ENCODE measurements around the gene TPRG1. TPM values are rescaled to one million over a fixed set of nuclear protein-coding genes. Genes with fewer than 3 reads are reported as not detected.

TPRG1 gene
- total and polyA plus RNA-seq, 9 of the 15 experiments (the other 6 are each of a cell fraction or from before 2014, with no cell fraction given) = 0.01 TPM; not detected in 8

GRCh38 chr3:189270248-189270832 is 98.6 kb downstream of the TPRG1 start:
- 0% methylated on average over 5 of the region's 5 CpGs for WGBS (ENCODE audit: insufficient coverage, low coverage, missing lambda C conversion rate)

More at GRCh38 chr3:189270248-189270832, 98.6 kb downstream of the TPRG1 start:
- in situ Hi-C loops (cut with MboI) (no loop called here), intact Hi-C loops (cut with micrococcal nuclease) (no loop called here)
- BruUV-seq (replicated peaks) = no TSS peak
- no peak for FAIRE-seq
- no peak overlapping the region for H3K4me2 ChIP-seq (ENCODE audit: insufficient read depth, low read length)
- no peaks in the 10 kb centered on the region for H4K20me1 ChIP-seq (replicated peaks; ENCODE audit: control insufficient read depth, insufficient read depth, low read length)
- no peak overlapping the region for H2AFZ ChIP-seq (ENCODE audit: low read depth, low read length)
- ChIA-PET POLR2A (no interaction called here), CTCF (ENCODE audit: low intra/inter-chr PET ratio) (no interaction called here)
- H3K27ac ChIP-seq (ENCODE audit: extremely low read depth, low read depth, low read length) = no peak overlapping the region
- TF ChIP-seq FOXK1 (CRISPR knock-in tag; IDR thresholded peaks at IDR 0.05; ENCODE audit: borderline replicate concordance) (no peak), ELF4 (CRISPR knock-in tag; IDR thresholded peaks at IDR 0.05) (no peak), BRF1 (IDR thresholded peaks at IDR 0.05; ENCODE audit: borderline replicate concordance, extremely low read depth, insufficient read length) (no peak), GTF2A2 (tag; IDR thresholded peaks at IDR 0.05) (no peak), NFYB (IDR thresholded peaks at IDR 0.05; ENCODE audit: extremely low read depth, insufficient read length) (no peak), BHLHE40 (IDR thresholded peaks at IDR 0.05; ENCODE audit: low read length) (no peak), RBM14 (IDR thresholded peaks at IDR 0.05; ENCODE audit: borderline replicate concordance, insufficient read depth, low read depth, low read length) (no peak), FOXM1 (IDR thresholded peaks at IDR 0.05; ENCODE audit: low read depth) (no peak), FOXM1 (CRISPR knock-in tag; IDR thresholded peaks at IDR 0.05; ENCODE audit: low read depth) (no peak), TCFL5 (CRISPR knock-in tag; conservative IDR thresholded peaks at IDR 0.05) (no peak), SRSF7 (optimal IDR thresholded peaks at IDR 0.05; ENCODE audit: low read depth, low read length) (no peak), ZNF75A (CRISPR knock-in tag; IDR thresholded peaks at IDR 0.05) (no peak), POLR2H (tag; IDR thresholded peaks at IDR 0.05; ENCODE audit: low read depth) (no peak), ZBTB8A (IDR thresholded peaks at IDR 0.05; ENCODE audit: partially characterized antibody) (no peak), ZNF175 (CRISPR knock-in tag; IDR thresholded peaks at IDR 0.05; ENCODE audit: low read depth) (no peak), EZH2 (IDR thresholded peaks at IDR 0.05; ENCODE audit: borderline replicate concordance, low read depth, low read length) (no peak), CTBP1 (IDR thresholded peaks at IDR 0.05; ENCODE audit: borderline replicate concordance) (no peak), NFIC (IDR thresholded peaks at IDR 0.05) (no peak)
- TF ChIP-seq, protein P1, sequence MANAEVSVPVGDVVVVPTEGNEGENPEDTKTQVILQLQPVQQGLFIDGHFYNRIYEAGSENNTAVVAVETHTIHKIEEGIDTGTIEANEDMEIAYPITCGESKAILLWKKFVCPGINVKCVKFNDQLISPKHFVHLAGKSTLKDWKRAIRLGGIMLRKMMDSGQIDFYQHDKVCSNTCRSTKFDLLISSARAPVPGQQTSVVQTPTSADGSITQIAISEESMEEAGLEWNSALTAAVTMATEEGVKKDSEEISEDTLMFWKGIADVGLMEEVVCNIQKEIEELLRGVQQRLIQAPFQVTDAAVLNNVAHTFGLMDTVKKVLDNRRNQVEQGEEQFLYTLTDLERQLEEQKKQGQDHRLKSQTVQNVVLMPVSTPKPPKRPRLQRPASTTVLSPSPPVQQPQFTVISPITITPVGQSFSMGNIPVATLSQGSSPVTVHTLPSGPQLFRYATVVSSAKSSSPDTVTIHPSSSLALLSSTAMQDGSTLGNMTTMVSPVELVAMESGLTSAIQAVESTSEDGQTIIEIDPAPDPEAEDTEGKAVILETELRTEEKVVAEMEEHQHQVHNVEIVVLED (CRISPR knock-in tag; IDR thresholded peaks at IDR 0.05) = no peak
- TF ChIP-seq, protein P2, sequence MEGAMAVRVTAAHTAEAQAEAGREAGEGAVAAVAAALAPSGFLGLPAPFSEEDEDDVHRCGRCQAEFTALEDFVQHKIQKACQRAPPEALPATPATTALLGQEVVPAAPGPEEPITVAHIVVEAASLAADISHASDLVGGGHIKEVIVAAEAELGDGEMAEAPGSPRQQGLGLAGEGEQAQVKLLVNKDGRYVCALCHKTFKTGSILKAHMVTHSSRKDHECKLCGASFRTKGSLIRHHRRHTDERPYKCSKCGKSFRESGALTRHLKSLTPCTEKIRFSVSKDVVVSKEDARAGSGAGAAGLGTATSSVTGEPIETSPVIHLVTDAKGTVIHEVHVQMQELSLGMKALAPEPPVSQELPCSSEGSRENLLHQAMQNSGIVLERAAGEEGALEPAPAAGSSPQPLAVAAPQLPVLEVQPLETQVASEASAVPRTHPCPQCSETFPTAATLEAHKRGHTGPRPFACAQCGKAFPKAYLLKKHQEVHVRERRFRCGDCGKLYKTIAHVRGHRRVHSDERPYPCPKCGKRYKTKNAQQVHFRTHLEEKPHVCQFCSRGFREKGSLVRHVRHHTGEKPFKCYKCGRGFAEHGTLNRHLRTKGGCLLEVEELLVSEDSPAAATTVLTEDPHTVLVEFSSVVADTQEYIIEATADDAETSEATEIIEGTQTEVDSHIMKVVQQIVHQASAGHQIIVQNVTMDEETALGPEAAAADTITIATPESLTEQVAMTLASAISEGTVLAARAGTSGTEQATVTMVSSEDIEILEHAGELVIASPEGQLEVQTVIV (CRISPR knock-in tag; IDR thresholded peaks at IDR 0.05; ENCODE audit: borderline replicate concordance) = no peak
- H3K27me3 ChIP-seq (ENCODE audit: control insufficient read depth in 2 of 2, insufficient read depth in 2 of 2, low read length in 2 of 2) = no peaks in the 10 kb centered on the region
- H3K4me3 ChIP-seq = no peak overlapping the region
- no peaks in the 10 kb centered on the region for H3K9me1 ChIP-seq (ENCODE audit: control insufficient read depth, insufficient read depth, low read length)
- no peak for DNase-seq (ENCODE audit: extremely low read depth in 1 of 4, low spot score in 3 of 4)
- H3K9ac ChIP-seq (ENCODE audit: insufficient read depth in 1 of 2, low read depth in 2 of 2, low read length in 2 of 2) = no peak overlapping the region
- H3K36me3 ChIP-seq (ENCODE audit: control insufficient read depth, insufficient read depth, low read length) = no peaks in the 10 kb centered on the region
- H3K4me1 ChIP-seq (replicated peaks in 1 of 2; ENCODE audit: control insufficient read depth in 2 of 2, insufficient read depth in 2 of 2, low read length in 2 of 2) = no peaks in the 10 kb centered on the region
- H3K9me3 ChIP-seq (replicated peaks; ENCODE audit: control insufficient read depth, insufficient read depth, low read depth, low read length) = no peaks in the 10 kb centered on the region; the same call in 1 of the 2 replicates
- no peaks in the 10 kb centered on the region for H3K79me2 ChIP-seq (ENCODE audit: control insufficient read depth, insufficient read depth, low read length)
- ATAC-seq = no peak

All from K562 (cell line).